Thoracic aorta (tissue), 2 donors: Measurements from ENCODE around the gene CNOT6L. TPM values are rescaled to one million over a fixed set of nuclear protein-coding genes. Genes with fewer than 3 reads are reported as not detected.

Source experiments
- ATAC-seq: fragments of 150-250 bp; one replicate; pipeline ENCODE4 v1.8.0; 2017; ENCODE audit warnings: low read depth; ENCODE audit not compliant: insufficient number of reproducible peaks, low FRiP score
- DNase-seq: peaks from one replicate; pipeline ENCODE4 v3.0.0-alpha.2; 2020; ENCODE audit warnings: low spot score
- H3K27ac ChIP-seq, 2 donors: fragments of 200-600 bp; sonication (generic); 1 replicate in 1 of 2; 2 replicates in 1 of 2; pipeline ENCODE4 v1.5.1; 2016; ENCODE audit warnings: mild to moderate bottlenecking in 2 of 2, moderate library complexity in 2 of 2
- H3K27me3 ChIP-seq: fragments of 200-600 bp; sonication (generic); replicated peaks from 2 replicates; pipeline ENCODE4 v1.6.0; 2016; ENCODE audit warnings: mild to moderate bottlenecking; ENCODE audit not compliant: insufficient read depth
- H3K36me3 ChIP-seq: fragments of 200-600 bp; sonication (generic); one replicate; pipeline ENCODE4 v1.5.1; 2016
- H3K4me1 ChIP-seq, 2 donors: fragments of 200-600 bp; sonication (generic); 1 replicate in 1 of 2; 2 replicates in 1 of 2; pipeline versions ENCODE4 v1.5.1 to v1.6.0; 2016; ENCODE audit warnings: low read depth in 2 of 2, mild to moderate bottlenecking in 1 of 2; ENCODE audit not compliant: control insufficient read depth in 1 of 2
- H3K4me3 ChIP-seq: fragments of 200-600 bp; sonication (generic); 2 replicates; pipeline ENCODE4 v1.5.1; 2016; ENCODE audit warnings: mild to moderate bottlenecking
- H3K9me3 ChIP-seq: fragments of 200-600 bp; sonication (generic); 2 replicates; pipeline ENCODE4 v1.5.1; 2016
- total RNA-seq, 2 donors: library from RNA; depleted of rRNA; stranded (reverse); fragments of >200 nt; gene quantifications; one replicate each; pipeline versions ENCODE4 v1.1.0 to v1.2.3, GENCODE V29; 2016
- TF ChIP-seq, protein P1 (sequence below): fragments of 200-600 bp; sonication (generic); IDR thresholded peaks from one replicate; pipeline ENCODE4 v1.5.1; 2019; ENCODE audit warnings: antibody characterized with exemption

The CNOT6L gene
- total RNA-seq, 2 donors from 2014 or later, result 22.9 to 39.9 TPM

DNA sequence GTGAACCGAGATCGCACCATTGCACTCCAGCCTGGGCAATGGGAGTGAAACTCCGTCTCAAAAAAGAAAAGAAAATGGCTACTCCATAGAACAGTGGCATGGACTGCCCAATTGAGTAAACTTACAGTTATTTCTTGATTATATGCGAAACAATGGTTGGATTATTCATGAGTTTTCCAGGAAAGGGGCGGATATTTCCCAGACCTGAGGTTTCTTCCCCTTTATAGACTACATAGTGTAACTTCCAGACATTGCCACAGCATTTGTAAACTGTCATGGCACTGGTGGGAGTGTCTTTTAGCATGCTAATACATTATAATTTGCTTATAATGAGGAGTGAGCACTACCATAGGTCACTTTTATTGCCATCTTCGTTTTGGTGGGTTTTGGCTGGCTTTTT lies 29.3 kb upstream of the CNOT6L start:
- no peaks in the 10 kb centered on the region for H3K9me3 ChIP-seq
- TF ChIP-seq, protein P1, sequence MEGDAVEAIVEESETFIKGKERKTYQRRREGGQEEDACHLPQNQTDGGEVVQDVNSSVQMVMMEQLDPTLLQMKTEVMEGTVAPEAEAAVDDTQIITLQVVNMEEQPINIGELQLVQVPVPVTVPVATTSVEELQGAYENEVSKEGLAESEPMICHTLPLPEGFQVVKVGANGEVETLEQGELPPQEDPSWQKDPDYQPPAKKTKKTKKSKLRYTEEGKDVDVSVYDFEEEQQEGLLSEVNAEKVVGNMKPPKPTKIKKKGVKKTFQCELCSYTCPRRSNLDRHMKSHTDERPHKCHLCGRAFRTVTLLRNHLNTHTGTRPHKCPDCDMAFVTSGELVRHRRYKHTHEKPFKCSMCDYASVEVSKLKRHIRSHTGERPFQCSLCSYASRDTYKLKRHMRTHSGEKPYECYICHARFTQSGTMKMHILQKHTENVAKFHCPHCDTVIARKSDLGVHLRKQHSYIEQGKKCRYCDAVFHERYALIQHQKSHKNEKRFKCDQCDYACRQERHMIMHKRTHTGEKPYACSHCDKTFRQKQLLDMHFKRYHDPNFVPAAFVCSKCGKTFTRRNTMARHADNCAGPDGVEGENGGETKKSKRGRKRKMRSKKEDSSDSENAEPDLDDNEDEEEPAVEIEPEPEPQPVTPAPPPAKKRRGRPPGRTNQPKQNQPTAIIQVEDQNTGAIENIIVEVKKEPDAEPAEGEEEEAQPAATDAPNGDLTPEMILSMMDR, result no peak
- peaks cover 5% of the 10 kb centered on the region for H3K27me3 ChIP-seq
- no peak for ATAC-seq
- DNase-seq, result no peak
- no peaks in the 10 kb centered on the region for H3K4me1 ChIP-seq
- no peak overlapping the region for H3K27ac ChIP-seq
- no peaks in the 10 kb centered on the region for H3K36me3 ChIP-seq
- no peak overlapping the region for H3K4me3 ChIP-seq

DNA sequence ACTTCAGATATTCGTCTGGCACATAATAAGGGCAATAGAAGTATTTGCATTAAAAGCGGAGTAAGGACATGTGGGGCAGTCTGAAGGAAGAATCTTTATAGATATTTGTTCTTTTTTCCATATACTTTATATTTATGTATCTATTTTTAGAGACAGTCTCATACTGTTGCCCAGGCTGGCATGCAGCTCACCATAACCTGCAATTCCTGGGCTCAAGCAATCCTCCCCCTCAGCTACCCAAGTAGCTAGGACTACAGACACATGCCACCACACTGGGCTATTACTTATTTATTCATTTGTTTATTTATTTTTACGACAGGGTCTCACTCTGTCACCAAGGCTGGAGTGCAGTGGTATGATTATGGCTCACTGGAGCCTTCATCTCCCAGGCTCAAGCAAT lies 26.8 kb upstream of the CNOT6L start:
- Histone ChIP-seq H3K9me3 (no peaks in the 10 kb centered on the region), H3K27ac (no peak overlapping the region), H3K27me3 (peaks cover 5% of the 10 kb centered on the region), H3K4me3 (no peak overlapping the region), H3K4me1 (no peaks in the 10 kb centered on the region), H3K36me3 (no peaks in the 10 kb centered on the region)
- TF ChIP-seq, protein P1, result no peak
- DNase-seq (no peak), ATAC-seq (no peak)

DNA sequence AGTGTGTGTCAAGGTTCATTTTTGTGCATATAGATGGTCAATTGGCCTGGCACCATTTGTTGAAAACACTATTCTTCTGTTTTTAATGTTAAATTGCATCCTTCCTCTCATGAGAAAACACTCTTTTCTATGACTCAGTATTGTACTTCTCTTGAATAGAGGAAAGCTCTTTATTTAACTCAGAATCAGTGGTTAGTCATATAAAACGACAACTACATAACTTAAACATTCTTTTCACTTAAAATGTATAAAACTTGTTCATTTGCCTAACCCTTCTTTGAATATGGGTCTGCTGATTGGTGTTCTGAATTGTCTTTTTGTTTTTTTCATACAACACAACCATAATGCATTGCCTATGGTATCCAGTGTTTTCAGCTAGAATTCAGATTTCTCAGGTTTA lies 26.2 kb upstream of the CNOT6L start:
- H3K9me3 ChIP-seq, result no peaks in the 10 kb centered on the region
- TF ChIP-seq, protein P1, result no peak
- DNase-seq (no peak), ATAC-seq (no peak)
- H3K4me1 ChIP-seq, result no peaks in the 10 kb centered on the region
- H3K27me3 ChIP-seq, result peaks cover 5% of the 10 kb centered on the region
- H3K36me3 ChIP-seq, result no peaks in the 10 kb centered on the region
- H3K27ac ChIP-seq, result no peak overlapping the region
- H3K4me3 ChIP-seq, result no peak overlapping the region

DNA sequence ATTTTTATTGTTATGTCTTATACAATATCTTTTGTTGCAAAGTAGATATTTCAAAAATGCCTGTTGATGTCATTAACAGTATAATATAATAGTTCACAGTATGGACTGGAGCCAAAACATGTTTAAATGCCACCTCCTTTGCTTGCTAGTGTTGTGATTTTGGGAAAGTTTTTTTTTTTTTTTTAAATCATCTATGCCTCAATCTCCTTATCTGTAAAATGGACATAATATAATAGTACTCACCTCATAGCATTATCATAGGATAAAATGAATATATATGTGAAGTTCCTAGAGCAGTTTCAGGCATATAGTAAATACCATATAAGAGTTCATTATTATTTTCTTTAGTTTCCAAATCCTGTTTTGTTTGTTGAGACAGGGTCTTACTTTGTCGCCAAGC lies 25.2 kb upstream of the CNOT6L start:
- Histone ChIP-seq H3K4me3 (no peak overlapping the region), H3K9me3 (no peaks in the 10 kb centered on the region), H3K4me1 (no peaks in the 10 kb centered on the region), H3K27ac (no peak overlapping the region), H3K36me3 (no peaks in the 10 kb centered on the region), H3K27me3 (peaks cover 5% of the 10 kb centered on the region)
- TF ChIP-seq, protein P1, result no peak
- DNase-seq (no peak), ATAC-seq (no peak)

DNA sequence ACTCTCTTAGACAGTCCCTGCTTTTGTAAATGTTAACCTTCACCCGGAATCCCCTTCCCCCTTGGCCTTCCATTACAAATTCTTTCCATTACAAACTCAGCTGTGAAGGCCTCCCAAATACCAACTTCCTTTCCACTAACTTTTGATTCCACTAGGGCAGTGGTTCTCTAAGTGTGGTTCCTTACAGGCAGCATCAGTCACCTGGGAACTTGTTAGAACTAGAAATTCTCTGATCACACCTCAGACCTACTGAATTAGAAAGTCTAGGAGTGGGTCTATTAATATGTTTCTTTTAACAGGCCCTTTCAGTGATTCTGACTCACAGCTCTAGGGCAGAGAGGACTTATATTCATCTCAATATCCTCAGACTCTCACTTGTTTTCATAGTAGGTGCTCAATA lies 24.5 kb upstream of the CNOT6L start:
- TF ChIP-seq, protein P1, result no peak
- DNase-seq (no peak), ATAC-seq (no peak)
- Histone ChIP-seq H3K4me1 (no peaks in the 10 kb centered on the region), H3K27me3 (peaks cover 5% of the 10 kb centered on the region), H3K4me3 (no peak overlapping the region), H3K36me3 (no peaks in the 10 kb centered on the region), H3K9me3 (no peaks in the 10 kb centered on the region), H3K27ac (no peak overlapping the region)
